ENCODE results near the gene ADGRF4. TPM values are rescaled to one million over a fixed set of nuclear protein-coding genes. Genes with fewer than 3 reads are reported as not detected.
A peak's percentile ranks its signal among the peaks of the same experiment; 100 is the strongest.

ADGRF4 gene, protein sequence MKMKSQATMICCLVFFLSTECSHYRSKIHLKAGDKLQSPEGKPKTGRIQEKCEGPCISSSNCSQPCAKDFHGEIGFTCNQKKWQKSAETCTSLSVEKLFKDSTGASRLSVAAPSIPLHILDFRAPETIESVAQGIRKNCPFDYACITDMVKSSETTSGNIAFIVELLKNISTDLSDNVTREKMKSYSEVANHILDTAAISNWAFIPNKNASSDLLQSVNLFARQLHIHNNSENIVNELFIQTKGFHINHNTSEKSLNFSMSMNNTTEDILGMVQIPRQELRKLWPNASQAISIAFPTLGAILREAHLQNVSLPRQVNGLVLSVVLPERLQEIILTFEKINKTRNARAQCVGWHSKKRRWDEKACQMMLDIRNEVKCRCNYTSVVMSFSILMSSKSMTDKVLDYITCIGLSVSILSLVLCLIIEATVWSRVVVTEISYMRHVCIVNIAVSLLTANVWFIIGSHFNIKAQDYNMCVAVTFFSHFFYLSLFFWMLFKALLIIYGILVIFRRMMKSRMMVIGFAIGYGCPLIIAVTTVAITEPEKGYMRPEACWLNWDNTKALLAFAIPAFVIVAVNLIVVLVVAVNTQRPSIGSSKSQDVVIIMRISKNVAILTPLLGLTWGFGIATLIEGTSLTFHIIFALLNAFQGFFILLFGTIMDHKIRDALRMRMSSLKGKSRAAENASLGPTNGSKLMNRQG
- total RNA-seq = under 1 TPM; 0.06 to 0.26 TPM
- long read RNA-seq = 0 reads

DNA sequence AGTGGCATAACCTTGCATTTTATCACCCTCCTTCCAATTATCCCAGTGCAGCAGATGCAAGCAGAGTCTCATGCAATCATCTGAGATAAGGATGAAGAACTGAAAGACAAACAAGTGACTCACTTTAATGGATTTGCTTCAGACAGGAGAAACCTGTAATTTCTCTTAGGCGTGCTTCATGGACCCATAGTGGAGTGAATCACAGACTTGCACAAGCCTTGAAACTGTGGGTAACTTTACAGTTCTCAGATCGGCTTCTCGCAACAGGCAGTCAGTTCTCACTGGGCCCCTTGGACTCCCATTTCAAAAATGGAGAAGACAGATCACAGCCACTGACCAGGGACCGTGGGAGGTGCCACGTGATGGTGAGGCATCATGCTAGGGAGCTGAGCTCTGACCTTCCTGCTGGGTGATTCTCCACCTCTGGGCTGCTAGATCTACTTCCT is at the start of gene ADGRF4:
ADGRF4 (plus strand) TSS at position 239 of the 446 bp plus-strand sequence. CDS start 8,666 bp downstream, outside the sequence.
- intact Hi-C loops (cut with DNase I) = no loop called here
- peak in 1 of 2 donors; percentile 84 for ATAC-seq
- DNase-seq = no peak

GRCh38 chr6:47650553-47651432 is 47.6 kb upstream of the ADGRF4 start:
- intact Hi-C loops (cut with DNase I) = no loop called here
- peak in 1 of 2 donors; percentile 34 for ATAC-seq

GRCh38 chr6:47651505-47651944 is 46.9 kb upstream of the ADGRF4 start:
- intact Hi-C loops (cut with DNase I) = no loop called here
- DNase-seq (no peak), ATAC-seq (peak; percentile 27 to 75)

More at GRCh38 chr6:47650553-47651432, 47.6 kb upstream of the ADGRF4 start:
- no peak for DNase-seq

DNA sequence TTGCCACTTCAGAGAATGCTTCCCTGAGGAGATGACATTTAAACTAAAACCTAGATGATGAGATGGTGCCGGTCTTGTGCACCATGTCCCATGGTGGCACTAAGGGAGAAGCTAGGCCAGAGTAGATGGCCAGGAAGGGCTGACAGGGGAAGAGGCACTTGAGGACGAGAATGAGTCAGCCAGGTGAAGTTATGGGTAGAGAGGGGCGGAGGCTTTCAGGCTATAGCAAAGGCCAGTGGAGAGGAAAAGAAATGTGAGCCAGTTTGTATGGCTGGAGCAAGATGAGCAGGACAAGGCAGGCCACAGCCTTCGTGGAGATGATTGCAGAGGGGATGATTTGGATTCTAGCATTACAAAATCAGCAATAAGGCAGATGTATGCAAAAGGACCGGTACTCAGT is 44.7 kb upstream of the ADGRF4 start:
- no peak for ATAC-seq
- no peak for DNase-seq
- intact Hi-C loops (cut with DNase I) = no loop called here

DNA sequence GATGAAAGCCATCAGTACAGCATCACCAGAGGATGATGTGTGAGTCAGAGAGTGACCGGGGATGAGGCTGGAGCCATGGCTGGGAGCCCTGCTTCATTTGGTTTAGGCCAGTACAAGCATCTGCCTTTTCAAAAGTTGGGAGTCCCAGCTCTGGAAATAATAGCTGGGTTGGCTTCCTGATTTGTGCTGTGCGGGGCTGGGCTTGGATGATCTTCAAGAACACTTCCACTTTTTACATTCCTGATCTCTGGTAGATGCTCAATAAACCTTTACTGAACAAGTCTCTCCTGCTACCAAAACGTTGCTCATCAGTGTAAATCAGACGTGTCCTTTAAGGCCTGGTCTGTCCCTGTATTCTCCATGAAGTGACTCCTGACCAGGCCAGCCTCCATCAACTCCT is 44.1 kb upstream of the ADGRF4 start:
- ATAC-seq = peak in 1 of 2 donors; percentile 12
- intact Hi-C loops (cut with DNase I) = no loop called here
- DNase-seq = no peak

DNA sequence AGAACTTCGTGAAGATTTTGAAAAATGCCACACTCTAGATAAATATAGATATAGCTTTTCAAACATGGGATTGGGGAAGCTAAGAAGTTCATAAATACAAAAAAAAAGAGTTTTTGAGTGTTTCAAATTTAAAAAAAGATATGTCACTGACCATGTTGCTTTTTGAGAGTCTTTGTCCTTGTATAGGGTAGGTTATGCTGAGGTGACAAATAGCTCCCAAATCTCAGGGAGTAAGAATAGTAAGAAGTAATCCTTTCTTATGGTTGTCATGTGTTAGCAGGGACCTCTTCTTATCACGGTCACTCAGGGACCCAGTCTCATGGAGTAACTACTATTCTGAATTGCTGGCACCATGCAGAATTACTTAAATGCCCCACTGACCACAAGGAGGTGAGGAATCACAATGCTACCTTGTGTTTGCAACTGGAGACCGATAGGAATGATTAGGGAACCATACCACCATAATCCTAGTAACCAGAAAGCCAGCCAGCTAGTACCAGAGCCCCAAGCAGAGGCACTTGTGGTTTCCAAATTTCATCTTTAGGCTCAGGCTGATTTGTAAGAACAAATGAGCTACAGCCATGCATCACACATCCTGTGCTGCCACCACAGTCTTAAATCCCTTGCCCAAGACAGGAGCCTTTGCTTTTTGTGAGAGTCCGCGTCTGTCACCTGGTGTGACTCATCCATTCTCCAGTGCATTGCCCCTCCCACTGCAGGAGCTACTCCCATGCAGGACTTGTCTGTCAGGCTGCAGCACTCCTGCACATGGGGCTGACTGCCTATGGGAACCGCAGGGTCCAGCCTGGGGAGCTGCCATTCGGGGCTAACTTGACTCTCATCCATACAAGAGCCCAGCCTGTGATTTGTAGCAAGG is 42.4 kb upstream of the ADGRF4 start:
- intact Hi-C loops (cut with DNase I) = no loop called here
- ATAC-seq = peak; percentile 27 to 86
- no peak for DNase-seq

GRCh38 chr6:47661960-47662359 is 36.4 kb upstream of the ADGRF4 start:
- ATAC-seq (no peak), DNase-seq (no peak)
- intact Hi-C loops (cut with DNase I) = no loop called here

DNA sequence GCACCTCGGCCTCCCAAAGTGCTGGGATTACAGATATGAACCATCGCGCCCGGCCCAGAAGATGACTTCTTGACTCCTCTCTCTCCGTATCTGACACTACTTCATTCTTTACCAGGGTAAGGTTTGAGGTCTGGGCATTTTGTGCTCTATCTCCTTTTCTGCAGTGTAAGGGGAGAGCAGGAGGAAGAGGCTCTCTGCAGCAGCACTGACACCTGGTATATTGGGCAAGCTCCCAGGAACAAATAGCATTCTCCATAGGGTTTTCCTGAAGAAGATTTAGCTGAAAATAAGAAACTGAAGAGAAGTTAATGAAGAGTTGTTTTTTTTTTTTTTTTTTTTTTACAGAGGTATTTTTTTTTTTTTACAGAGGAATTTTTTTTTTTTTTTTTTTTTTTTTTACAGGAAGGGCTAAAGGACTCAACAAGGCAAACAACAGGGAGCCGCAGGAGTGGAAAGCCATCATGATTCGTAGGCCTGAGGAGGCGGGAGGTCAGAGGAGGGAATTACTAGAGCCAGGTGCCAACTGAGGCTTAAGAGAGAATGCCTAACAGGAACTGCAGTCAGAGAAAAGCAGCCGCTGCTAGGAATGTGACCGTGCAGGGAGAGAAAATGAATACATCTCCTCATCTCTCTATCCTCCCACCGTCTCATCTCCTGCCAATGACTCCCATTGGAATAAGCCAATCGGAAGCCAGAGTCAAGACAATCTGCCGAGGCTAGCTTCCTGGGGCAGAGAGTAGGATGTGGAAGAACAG is 34.7 kb upstream of the ADGRF4 start:
- DNase-seq = no peak
- intact Hi-C loops (cut with DNase I) = no loop called here
- no peak for ATAC-seq

DNA sequence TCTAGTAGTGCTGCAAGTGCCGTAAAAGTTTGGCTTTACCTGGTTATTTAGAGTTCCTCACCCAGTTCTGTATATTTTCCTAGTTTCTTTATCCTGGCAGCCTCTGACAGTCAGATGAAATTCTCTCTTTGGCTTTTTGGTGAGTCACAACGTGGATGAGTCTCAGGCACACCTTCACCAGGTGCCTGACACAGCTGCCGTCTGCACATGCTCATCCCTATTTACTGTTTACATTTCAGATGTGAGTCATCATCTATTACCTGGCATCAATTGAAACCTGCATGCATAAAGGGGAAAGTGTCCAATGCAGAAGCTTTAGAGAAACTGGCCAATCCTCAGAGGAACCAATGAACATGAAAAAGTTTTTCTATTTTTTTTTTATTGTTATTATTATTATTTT is 33.3 kb upstream of the ADGRF4 start:
- intact Hi-C loops (cut with DNase I) = no loop called here
- no peak for ATAC-seq
- DNase-seq = no peak

DNA sequence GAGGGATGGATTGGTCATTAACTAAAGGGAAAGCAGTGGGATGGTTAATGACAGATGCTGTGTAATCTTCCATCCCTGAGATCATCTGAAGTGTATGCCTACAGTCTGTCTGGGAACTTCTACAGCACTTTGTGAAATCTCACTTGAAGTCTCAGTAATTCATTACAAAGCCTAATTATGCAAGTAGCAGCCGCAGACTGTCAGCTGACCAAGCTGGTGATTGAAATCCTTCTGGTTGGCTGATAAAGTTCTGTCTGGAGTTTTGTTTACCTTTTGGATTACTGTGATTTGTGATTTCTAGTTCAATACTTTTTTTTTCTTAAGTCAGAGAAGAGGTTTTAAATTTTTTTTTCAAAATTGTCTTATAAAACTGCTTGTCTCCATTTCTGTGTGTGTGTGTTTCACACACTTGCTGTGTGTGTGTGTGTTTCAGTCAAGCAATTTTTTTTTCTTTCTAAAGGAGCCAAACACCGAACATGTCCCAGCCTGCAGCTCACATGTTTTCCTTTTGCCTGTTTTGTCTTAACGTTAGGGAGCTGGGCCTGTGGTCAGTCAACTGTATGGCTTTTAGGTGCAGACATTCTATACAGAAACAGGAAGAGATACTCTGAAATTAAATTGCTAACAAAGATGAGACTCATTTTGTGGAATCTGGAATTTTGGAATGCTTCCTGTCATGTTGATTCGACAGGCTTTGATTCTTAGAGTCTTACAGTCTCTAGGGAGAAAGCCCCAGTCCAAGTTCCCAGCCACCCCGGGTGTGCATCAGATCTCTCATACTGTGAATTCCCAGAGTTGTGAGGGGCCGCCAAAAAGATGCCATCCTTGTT is 28.5 kb upstream of the ADGRF4 start:
- no peak for DNase-seq
- peak in 1 of 2 donors; percentile 59 for ATAC-seq
- intact Hi-C loops (cut with DNase I) = no loop called here

GRCh38 chr6:47670851-47671250 is 27.5 kb upstream of the ADGRF4 start:
- ATAC-seq = no peak
- intact Hi-C loops (cut with DNase I) = no loop called here
- DNase-seq = no peak

DNA sequence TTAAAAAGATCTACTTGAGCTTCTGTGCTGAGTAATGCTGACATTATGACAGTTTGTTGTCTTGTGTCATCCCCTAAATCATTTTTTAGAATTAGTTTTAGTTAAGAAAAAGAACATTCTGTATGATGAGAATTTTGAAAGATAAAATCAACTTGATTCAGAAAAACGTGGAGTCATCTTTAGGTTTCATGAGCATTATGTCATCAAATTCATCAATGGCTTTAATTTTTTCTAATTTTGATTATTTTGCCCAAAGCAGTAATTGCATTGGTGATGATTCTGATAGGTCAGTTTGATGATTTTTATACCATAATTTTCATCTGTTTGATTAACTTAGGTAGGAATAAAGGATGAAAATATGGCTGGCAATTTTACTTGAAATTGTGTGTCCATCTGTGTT is 26.6 kb upstream of the ADGRF4 start:
- ATAC-seq (no peak), DNase-seq (no peak)
- intact Hi-C loops (cut with DNase I) = no loop called here

GRCh38 chr6:47672816-47673215 is 25.6 kb upstream of the ADGRF4 start:
- intact Hi-C loops (cut with DNase I) = no loop called here
- ATAC-seq (no peak), DNase-seq (no peak)

DNA sequence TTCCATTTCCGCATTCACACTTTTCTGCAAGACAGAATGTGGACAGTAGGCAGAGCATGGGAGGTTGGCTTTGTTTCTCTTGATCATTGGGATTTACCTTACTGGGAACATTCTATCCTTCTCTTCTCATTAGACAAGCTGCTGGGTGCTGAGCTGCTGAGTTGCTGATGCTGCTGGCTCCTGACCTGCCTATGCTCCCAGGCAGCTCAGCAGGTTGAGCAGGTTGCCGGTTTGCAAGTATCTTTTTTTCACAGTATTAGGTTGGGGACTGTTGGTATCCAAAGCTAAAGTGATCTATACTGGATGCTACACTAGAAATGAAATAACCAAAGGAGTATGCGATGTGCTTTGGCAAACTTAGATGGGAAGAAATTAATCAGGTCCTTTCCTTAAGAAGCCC is 23.7 kb upstream of the ADGRF4 start:
- ATAC-seq (no peak), DNase-seq (no peak)
- intact Hi-C loops (cut with DNase I) = no loop called here

DNA sequence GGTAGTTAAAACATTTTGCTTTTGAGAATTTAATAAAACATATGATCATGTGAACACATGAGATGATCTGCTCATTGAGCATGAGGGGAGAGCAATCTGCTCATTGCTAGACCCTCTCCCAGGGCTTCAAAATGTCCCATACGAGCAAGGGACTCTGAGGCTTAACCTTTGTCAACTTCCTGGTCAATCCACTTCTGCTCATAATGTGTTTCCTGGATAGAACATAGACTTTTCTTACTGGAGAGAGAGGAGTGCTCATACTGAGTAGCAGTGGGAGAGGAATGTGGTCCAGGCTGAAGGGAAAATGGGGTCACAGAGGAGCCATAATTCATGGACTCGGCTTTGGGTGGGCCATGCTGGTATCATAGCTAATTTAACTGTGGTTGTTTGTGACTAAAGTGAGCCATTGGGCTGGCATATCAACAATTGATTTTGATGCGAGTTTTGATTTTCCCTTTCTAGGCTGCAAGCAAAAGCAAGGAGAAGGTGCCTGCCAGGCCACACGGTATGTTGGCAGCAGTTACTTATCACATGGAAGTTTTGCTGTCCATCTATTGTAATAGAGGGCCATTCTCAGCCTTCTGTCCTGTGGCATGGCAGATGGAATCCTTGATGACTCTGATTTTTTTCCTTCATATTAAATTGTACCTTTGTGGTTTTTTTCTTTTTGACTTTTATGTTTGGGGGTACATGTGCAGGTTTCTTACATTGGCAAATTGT is 20.8 kb upstream of the ADGRF4 start:
- DNase-seq = no peak
- intact Hi-C loops (cut with DNase I) = no loop called here
- ATAC-seq = no peak

DNA sequence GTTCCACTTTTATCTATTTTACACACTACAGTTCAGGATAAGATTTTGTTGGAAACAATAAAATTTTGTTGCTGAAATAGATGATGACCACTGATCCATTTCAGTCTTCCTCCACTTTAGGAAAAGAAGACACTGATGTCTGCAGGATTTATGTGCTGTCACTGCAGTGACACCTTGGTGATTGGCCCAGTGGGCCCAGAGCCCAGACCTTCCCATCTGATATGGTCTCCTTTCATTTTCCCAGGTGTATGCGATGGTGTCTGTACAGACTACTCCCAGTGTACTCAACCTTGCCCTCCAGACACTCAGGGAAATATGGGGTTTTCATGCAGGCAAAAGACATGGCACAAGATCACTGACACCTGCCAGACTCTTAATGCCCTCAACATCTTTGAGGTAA is 19.6 kb upstream of the ADGRF4 start:
- no peak for ATAC-seq
- intact Hi-C loops (cut with DNase I) = no loop called here

More for the DNA sequence above, 19.6 kb upstream of the ADGRF4 start:
- no peak for DNase-seq

Data from left cardiac atrium (tissue), 4 donors.